Measurements from ENCODE around the gene AGAP1. TPM values are rescaled to one million over a fixed set of nuclear protein-coding genes. Genes with fewer than 3 reads are reported as not detected.

The AGAP1 gene
- total RNA-seq, 1 donor from 2014 or later = 47.2 TPM

- TF ChIP-seq CTCF (IDR thresholded peaks at IDR 0.05; ENCODE audit: unreplicated experiment) = no peak
- Mint-ChIP-seq H3K9me3 (ENCODE audit: low read depth) (peaks cover 8% of the 10 kb centered on the region), H3K36me3 (ENCODE audit: insufficient read depth) (no peaks in the 10 kb centered on the region), H3K27ac (no peak overlapping the region), H3K4me1 (ENCODE audit: low read depth) (peaks cover 2% of the 10 kb centered on the region), H3K27me3 (peaks cover 64% of the 10 kb centered on the region), H3K4me3 (ENCODE audit: low read depth) (no peak overlapping the region)
- no peak for DNase-seq (ENCODE audit: low spot score, unreplicated experiment)
Observed at GRCh38 chr2:236156095-236156859, 662.4 kb downstream of the AGAP1 start.

- Mint-ChIP-seq H3K36me3 (ENCODE audit: insufficient read depth) (no peaks in the 10 kb centered on the region), H3K9me3 (ENCODE audit: low read depth) (peaks cover 8% of the 10 kb centered on the region), H3K4me3 (ENCODE audit: low read depth) (no peak overlapping the region), H3K4me1 (ENCODE audit: low read depth) (peaks cover 2% of the 10 kb centered on the region), H3K27me3 (peaks cover 70% of the 10 kb centered on the region), H3K27ac (no peak overlapping the region)
- no peak for TF ChIP-seq CTCF (IDR thresholded peaks at IDR 0.05; ENCODE audit: unreplicated experiment)
- DNase-seq (ENCODE audit: low spot score, unreplicated experiment) = no peak
Observed at GRCh38 chr2:236156860-236157194, 663.0 kb downstream of the AGAP1 start.

- Mint-ChIP-seq H3K27ac (no peak overlapping the region), H3K36me3 (ENCODE audit: insufficient read depth) (no peaks in the 10 kb centered on the region), H3K4me1 (ENCODE audit: low read depth) (peaks cover 2% of the 10 kb centered on the region)
Observed at GRCh38 chr2:236157366-236157765, 663.5 kb downstream of the AGAP1 start.

GRCh38 chr2:236157815-236158498 is 664.1 kb downstream of the AGAP1 start:
- Mint-ChIP-seq H3K4me3 (ENCODE audit: low read depth) (no peak overlapping the region), H3K36me3 (ENCODE audit: insufficient read depth) (no peaks in the 10 kb centered on the region), H3K4me1 (ENCODE audit: low read depth) (peaks cover 2% of the 10 kb centered on the region), H3K27me3 (peaks cover 80% of the 10 kb centered on the region), H3K27ac (no peak overlapping the region), H3K9me3 (ENCODE audit: low read depth) (peaks cover 7% of the 10 kb centered on the region)
- DNase-seq (ENCODE audit: low spot score, unreplicated experiment) = no peak
- no peak for TF ChIP-seq CTCF (IDR thresholded peaks at IDR 0.05; ENCODE audit: unreplicated experiment)

More at GRCh38 chr2:236157366-236157765, 663.5 kb downstream of the AGAP1 start:
- TF ChIP-seq CTCF (IDR thresholded peaks at IDR 0.05; ENCODE audit: unreplicated experiment) = no peak
- H3K4me3 Mint-ChIP-seq (ENCODE audit: low read depth) = no peak overlapping the region
- no peak for DNase-seq (ENCODE audit: low spot score, unreplicated experiment)
- peaks cover 8% of the 10 kb centered on the region for H3K9me3 Mint-ChIP-seq (ENCODE audit: low read depth)
- H3K27me3 Mint-ChIP-seq = peaks cover 75% of the 10 kb centered on the region

- Mint-ChIP-seq H3K36me3 (ENCODE audit: insufficient read depth) (no peaks in the 10 kb centered on the region), H3K4me3 (ENCODE audit: low read depth) (no peak overlapping the region)
Observed at GRCh38 chr2:236158969-236159777, 665.3 kb downstream of the AGAP1 start.

More at GRCh38 chr2:236158969-236159777, 665.3 kb downstream of the AGAP1 start:
- H3K27ac Mint-ChIP-seq = no peak overlapping the region
- H3K9me3 Mint-ChIP-seq (ENCODE audit: low read depth) = no peaks in the 10 kb centered on the region
- H3K27me3 Mint-ChIP-seq = peaks cover 77% of the 10 kb centered on the region
- peaks cover 2% of the 10 kb centered on the region for H3K4me1 Mint-ChIP-seq (ENCODE audit: low read depth)
- no peak for TF ChIP-seq CTCF (IDR thresholded peaks at IDR 0.05; ENCODE audit: unreplicated experiment)
- no peak for DNase-seq (ENCODE audit: low spot score, unreplicated experiment)

All from progenitor cell of endocrine pancreas (in vitro differentiated cells).